Measurements from ENCODE around the gene GPR158. TPM values are rescaled to one million over a fixed set of nuclear protein-coding genes. Genes with fewer than 3 reads are reported as not detected.

Gene GPR158, protein sequence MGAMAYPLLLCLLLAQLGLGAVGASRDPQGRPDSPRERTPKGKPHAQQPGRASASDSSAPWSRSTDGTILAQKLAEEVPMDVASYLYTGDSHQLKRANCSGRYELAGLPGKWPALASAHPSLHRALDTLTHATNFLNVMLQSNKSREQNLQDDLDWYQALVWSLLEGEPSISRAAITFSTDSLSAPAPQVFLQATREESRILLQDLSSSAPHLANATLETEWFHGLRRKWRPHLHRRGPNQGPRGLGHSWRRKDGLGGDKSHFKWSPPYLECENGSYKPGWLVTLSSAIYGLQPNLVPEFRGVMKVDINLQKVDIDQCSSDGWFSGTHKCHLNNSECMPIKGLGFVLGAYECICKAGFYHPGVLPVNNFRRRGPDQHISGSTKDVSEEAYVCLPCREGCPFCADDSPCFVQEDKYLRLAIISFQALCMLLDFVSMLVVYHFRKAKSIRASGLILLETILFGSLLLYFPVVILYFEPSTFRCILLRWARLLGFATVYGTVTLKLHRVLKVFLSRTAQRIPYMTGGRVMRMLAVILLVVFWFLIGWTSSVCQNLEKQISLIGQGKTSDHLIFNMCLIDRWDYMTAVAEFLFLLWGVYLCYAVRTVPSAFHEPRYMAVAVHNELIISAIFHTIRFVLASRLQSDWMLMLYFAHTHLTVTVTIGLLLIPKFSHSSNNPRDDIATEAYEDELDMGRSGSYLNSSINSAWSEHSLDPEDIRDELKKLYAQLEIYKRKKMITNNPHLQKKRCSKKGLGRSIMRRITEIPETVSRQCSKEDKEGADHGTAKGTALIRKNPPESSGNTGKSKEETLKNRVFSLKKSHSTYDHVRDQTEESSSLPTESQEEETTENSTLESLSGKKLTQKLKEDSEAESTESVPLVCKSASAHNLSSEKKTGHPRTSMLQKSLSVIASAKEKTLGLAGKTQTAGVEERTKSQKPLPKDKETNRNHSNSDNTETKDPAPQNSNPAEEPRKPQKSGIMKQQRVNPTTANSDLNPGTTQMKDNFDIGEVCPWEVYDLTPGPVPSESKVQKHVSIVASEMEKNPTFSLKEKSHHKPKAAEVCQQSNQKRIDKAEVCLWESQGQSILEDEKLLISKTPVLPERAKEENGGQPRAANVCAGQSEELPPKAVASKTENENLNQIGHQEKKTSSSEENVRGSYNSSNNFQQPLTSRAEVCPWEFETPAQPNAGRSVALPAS (N-terminal part only)
- not detected for total RNA-seq
- not detected for polyA plus RNA-seq

DNA sequence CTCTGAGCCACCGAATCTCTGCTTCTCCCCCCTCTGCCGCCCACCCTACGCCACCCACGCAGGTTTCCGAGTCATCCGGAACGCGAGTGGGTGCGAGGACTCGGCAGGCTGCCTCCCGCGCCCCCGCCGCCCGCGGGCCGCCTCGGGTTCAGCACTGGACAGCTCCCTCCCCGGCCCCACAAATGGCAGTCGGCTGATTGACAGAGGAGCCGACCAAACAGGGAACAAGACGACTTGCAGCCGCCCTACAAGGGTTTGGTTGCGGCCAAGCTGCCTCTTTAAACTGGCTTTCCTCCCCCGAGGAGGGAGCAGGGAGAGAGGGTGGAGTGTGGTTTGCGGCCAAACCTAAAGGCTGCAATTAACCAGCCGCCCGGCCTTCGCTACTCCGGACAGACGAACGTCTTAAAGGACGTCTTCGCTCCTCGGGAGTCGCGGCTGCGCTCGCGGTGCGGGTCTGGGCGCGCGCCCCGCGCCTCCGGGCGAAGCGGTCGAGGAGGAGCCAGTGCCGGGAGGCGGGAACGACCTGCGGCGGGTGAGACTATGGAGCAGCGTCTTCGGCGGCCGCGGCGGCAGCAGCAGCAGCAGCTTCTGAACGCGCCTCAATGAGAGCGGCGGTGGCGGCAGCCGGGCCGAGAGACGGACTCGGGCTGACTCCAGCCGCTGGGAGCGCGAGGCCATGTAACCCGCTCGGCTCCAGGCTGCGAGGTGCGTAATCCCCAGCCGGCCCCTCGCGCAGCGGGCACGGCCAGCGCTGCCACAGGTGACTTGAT lies at the start of gene GPR158:
Gene GPR158 (plus strand): TSS at position 541 of the 770 bp plus-strand sequence. CDS start 420 bp downstream, outside the sequence.
- POLR2A ChIA-PET (ENCODE audit: partially characterized antibody): no interaction called here
- H3K4me3 Mint-ChIP-seq: peak within 1 kb of the TSS in 6 of 8 donors; percentile 19 to 77 (median 60)
- no peak within 1 kb of the TSS for H3K27ac Mint-ChIP-seq

DNA sequence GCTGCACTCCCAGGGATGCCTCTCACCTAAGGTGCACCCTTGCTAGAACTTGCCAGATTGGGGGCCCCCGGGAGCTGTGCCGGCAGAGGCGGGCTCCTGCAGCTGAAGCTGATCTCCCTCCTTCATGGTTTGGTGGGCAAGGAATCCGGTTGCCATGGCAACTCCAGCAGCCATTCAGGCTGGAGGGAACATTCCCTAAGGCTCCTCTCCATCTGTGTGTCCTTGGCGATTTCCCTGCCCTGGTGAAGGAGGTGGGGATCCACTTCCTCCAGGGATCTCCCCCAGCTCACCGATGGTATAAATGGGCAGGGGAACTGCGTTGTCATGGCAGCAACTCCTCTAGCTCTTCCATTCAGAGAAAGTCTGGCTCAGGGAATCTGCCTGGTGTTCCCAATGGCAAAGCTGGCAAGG lies 49.6 kb upstream of the GPR158 start:
- Mint-ChIP-seq H3K9me3 (peaks cover 0 to 2% (median 0%) of the 10 kb centered on the region in 8 donors), H3K27ac (no peak overlapping the region), H3K36me3 (no peaks in the 10 kb centered on the region)

More for the DNA sequence above, at the start of gene GPR158:
- DNase-seq: peak; percentile 34 to 47 (median 38)
- H3K27me3 Mint-ChIP-seq: peaks cover 30 to 42% of the 10 kb centered on the region in 2 donors
- no peaks in the 10 kb centered on the region for H3K36me3 Mint-ChIP-seq
- Histone ChIP-seq H3K27me3 (ENCODE audit: insufficient read depth, low read length) (peaks cover 13% of the 10 kb centered on the region), H3K27ac (ENCODE audit: low read depth, low read length) (no peak within 1 kb of the TSS), H3K36me3 (ENCODE audit: insufficient read depth, low read length) (no peaks in the 10 kb centered on the region), H3K9me3 (ENCODE audit: control insufficient read depth in 1 of 2, low read length in 2 of 2) (no peaks in the 10 kb centered on the region), H3K4me3 (ENCODE audit: low read length in 2 of 2) (no peak within 1 kb of the TSS), H3K4me1 (ENCODE audit: insufficient read depth, low read length) (no peaks in the 10 kb centered on the region)
- intact Hi-C loops (cut with micrococcal nuclease): no loop called here
- H3K9me3 Mint-ChIP-seq: peaks cover 2 to 8% (median 5%) of the 10 kb centered on the region in 8 donors
- peaks cover 0 to 18% (median 2%) of the 10 kb centered on the region in 4 donors for H3K4me1 Mint-ChIP-seq
- CTCF ChIA-PET (ENCODE audit: partially characterized antibody): no interaction called here

DNA sequence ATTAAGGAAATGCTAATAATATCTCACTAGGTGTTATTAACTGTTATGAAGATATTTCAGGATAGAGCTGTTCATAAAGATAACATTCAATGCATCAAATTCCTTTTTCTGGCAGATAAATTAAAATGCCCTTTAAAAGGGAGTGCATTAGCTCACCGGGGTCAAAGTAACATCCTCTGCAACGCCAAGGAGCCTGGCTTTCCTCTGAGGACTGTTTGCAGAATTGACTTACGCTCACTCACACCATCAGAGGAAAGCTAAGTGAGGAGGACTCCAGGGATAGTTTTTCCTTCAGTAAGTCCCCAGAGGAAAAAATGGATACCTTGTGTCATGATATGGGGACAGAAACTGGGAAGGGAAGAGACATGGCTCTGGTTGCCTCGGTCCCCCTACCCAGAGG lies 45.2 kb upstream of the GPR158 start:
- CTCF ChIA-PET (ENCODE audit: partially characterized antibody): no interaction called here
- no peak for DNase-seq
- H3K4me1 ChIP-seq (ENCODE audit: insufficient read depth, low read length): no peaks in the 10 kb centered on the region
- H3K4me1 Mint-ChIP-seq: no peaks in the 10 kb centered on the region
- no peak overlapping the region for H3K4me3 Mint-ChIP-seq
- no peak overlapping the region for H3K27ac Mint-ChIP-seq
- no peaks in the 10 kb centered on the region for H3K36me3 Mint-ChIP-seq
- no peak overlapping the region for H3K27ac ChIP-seq (ENCODE audit: low read depth, low read length)
- intact Hi-C loops (cut with micrococcal nuclease): no loop called here
- H3K27me3 ChIP-seq (ENCODE audit: insufficient read depth, low read length): no peaks in the 10 kb centered on the region
- H3K27me3 Mint-ChIP-seq: peaks cover 5 to 11% of the 10 kb centered on the region in 2 donors
- H3K4me3 ChIP-seq (ENCODE audit: low read length in 2 of 2): no peak overlapping the region
- no peaks in the 10 kb centered on the region for H3K36me3 ChIP-seq (ENCODE audit: insufficient read depth, low read length)
- peaks cover 2 to 18% (median 11%) of the 10 kb centered on the region in 8 donors for H3K9me3 Mint-ChIP-seq
- POLR2A ChIA-PET (ENCODE audit: partially characterized antibody): no interaction called here
- no peaks in the 10 kb centered on the region for H3K9me3 ChIP-seq (ENCODE audit: control insufficient read depth in 1 of 2, low read length in 2 of 2)

More for the DNA sequence above, 49.6 kb upstream of the GPR158 start:
- no peak overlapping the region for H3K27ac ChIP-seq (ENCODE audit: low read depth, low read length)
- no peak overlapping the region for H3K4me3 ChIP-seq (ENCODE audit: low read length in 2 of 2)
- no peaks in the 10 kb centered on the region for H3K9me3 ChIP-seq (ENCODE audit: control insufficient read depth in 1 of 2, low read length in 2 of 2)
- Mint-ChIP-seq H3K4me3 (no peak overlapping the region), H3K27me3 (peaks cover 4 to 10% of the 10 kb centered on the region in 2 donors), H3K4me1 (no peaks in the 10 kb centered on the region)
- intact Hi-C loops (cut with micrococcal nuclease): no loop called here
- no peaks in the 10 kb centered on the region for H3K4me1 ChIP-seq (ENCODE audit: insufficient read depth, low read length)
- no peaks in the 10 kb centered on the region for H3K36me3 ChIP-seq (ENCODE audit: insufficient read depth, low read length)
- ChIA-PET POLR2A (ENCODE audit: partially characterized antibody) (no interaction called here), CTCF (ENCODE audit: partially characterized antibody) (no interaction called here)
- H3K27me3 ChIP-seq (ENCODE audit: insufficient read depth, low read length): no peaks in the 10 kb centered on the region
- DNase-seq: no peak

DNA sequence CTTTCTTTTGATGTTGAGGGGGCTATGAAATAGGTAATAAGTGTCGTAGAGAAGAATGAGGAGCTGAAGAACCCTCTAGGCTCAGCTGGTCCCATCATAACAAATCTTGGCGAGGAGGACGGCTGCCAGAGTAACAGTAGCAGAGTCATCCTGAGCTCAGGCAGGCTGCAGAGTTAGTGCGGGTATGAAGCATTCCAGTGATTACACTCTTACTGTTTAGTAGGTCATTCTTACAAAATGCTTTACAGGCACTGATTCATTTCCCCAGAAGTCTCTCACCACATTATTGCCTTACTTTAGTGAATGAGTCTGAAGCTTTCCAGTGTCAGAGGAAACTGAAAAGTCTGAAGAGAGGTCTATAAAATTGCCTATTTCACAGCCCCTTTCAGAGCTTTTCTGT lies 43.9 kb upstream of the GPR158 start:
- DNase-seq: no peak
- Mint-ChIP-seq H3K27ac (no peak overlapping the region), H3K9me3 (peaks cover 3 to 27% (median 12%) of the 10 kb centered on the region in 8 donors), H3K36me3 (no peaks in the 10 kb centered on the region), H3K27me3 (peaks cover 3 to 11% of the 10 kb centered on the region in 2 donors), H3K4me1 (no peaks in the 10 kb centered on the region), H3K4me3 (no peak overlapping the region)
- intact Hi-C loops (cut with micrococcal nuclease): no loop called here
- H3K4me1 ChIP-seq (ENCODE audit: insufficient read depth, low read length): no peaks in the 10 kb centered on the region
- ChIA-PET CTCF (ENCODE audit: partially characterized antibody) (no interaction called here), POLR2A (ENCODE audit: partially characterized antibody) (no interaction called here)
- no peaks in the 10 kb centered on the region for H3K27me3 ChIP-seq (ENCODE audit: insufficient read depth, low read length)
- H3K4me3 ChIP-seq (ENCODE audit: low read length in 2 of 2): no peak overlapping the region
- no peaks in the 10 kb centered on the region for H3K9me3 ChIP-seq (ENCODE audit: control insufficient read depth in 1 of 2, low read length in 2 of 2)
- H3K27ac ChIP-seq (ENCODE audit: low read depth, low read length): no peak overlapping the region
- H3K36me3 ChIP-seq (ENCODE audit: insufficient read depth, low read length): no peaks in the 10 kb centered on the region

DNA sequence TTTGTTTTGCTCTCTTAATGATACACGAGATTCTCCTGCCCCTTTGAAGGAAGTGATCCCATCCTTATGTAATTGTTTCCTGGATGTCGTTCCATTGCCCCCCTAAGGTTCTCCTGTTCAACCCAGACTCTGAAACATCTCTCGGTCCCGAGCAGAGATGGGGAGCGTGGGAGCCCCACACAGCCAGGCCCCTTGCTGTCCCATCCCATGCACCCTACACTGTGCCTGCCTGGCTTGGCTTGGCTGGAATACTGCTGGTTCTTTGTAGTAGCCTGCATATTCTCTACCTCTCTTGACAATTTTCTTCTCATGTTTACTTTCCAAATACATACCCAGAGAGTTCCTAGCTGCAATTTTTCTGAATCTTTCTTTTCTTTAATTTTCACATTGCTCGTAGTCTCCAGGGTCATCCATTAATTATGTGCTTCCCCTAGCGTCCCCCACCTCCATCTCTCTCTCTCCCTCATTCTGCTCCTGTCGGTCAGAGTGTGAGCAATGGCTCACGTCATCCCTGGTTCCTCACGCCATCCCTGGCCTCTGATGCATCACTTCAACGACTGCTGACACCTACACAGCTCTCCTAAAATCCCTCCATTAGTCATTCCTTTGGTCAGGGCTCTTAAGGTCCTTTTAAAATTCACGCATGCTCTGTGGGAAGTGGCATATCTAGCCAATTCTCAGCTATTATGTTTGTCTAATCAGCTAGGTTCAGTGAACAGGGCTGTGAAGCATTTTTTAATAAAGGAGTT lies 32.5 kb upstream of the GPR158 start:
- DNase-seq: no peak
- Histone ChIP-seq H3K4me3 (ENCODE audit: low read length in 2 of 2) (no peak overlapping the region), H3K27ac (ENCODE audit: low read depth, low read length) (no peak overlapping the region), H3K9me3 (ENCODE audit: control insufficient read depth in 1 of 2, low read length in 2 of 2) (no peaks in the 10 kb centered on the region), H3K27me3 (ENCODE audit: insufficient read depth, low read length) (no peaks in the 10 kb centered on the region), H3K4me1 (ENCODE audit: insufficient read depth, low read length) (no peaks in the 10 kb centered on the region), H3K36me3 (ENCODE audit: insufficient read depth, low read length) (no peaks in the 10 kb centered on the region)
- H3K9me3 Mint-ChIP-seq: peaks cover 0 to 15% (median 5%) of the 10 kb centered on the region in 8 donors
- no peak overlapping the region for H3K27ac Mint-ChIP-seq
- CTCF ChIA-PET (ENCODE audit: partially characterized antibody): no interaction called here
- H3K27me3 Mint-ChIP-seq: peaks cover 0 to 5% of the 10 kb centered on the region in 2 donors
- POLR2A ChIA-PET (ENCODE audit: partially characterized antibody): no interaction called here
- peak overlapping the region in 1 of 8 donors; percentile 32 for H3K4me3 Mint-ChIP-seq
- H3K4me1 Mint-ChIP-seq: no peaks in the 10 kb centered on the region
- no peaks in the 10 kb centered on the region for H3K36me3 Mint-ChIP-seq
- intact Hi-C loops (cut with micrococcal nuclease): no loop called here

DNA sequence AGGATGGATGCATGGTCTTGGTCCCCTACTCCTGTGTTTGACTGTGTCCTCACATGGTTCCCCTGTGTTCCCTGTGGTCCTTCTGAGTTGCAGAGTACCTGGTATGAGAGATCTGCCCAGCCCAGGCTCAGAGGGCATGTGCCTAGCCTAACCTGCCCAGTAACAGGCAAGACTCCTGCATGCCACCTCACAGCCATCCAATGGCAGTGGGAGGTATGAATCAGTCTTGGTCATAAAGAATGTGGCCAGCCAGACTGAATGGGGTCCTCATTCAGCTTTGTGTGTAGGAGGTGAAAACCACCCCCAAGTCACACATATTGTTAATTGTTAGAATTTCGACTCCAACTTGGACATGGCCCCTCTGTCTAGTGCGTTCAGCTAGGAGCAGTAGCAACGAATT lies 17.2 kb upstream of the GPR158 start:
- H3K36me3 Mint-ChIP-seq: no peaks in the 10 kb centered on the region
- no peaks in the 10 kb centered on the region for H3K27me3 Mint-ChIP-seq
- no peak overlapping the region for H3K27ac Mint-ChIP-seq
- peaks cover 0 to 15% (median 7%) of the 10 kb centered on the region in 8 donors for H3K9me3 Mint-ChIP-seq
- no peaks in the 10 kb centered on the region for H3K4me1 ChIP-seq (ENCODE audit: insufficient read depth, low read length)
- H3K4me3 ChIP-seq (ENCODE audit: low read length in 2 of 2): no peak overlapping the region
- intact Hi-C loops (cut with micrococcal nuclease): no loop called here
- no peak overlapping the region for H3K4me3 Mint-ChIP-seq
- no peak for DNase-seq
- ChIA-PET CTCF (ENCODE audit: partially characterized antibody) (no interaction called here), POLR2A (ENCODE audit: partially characterized antibody) (no interaction called here)
- no peaks in the 10 kb centered on the region for H3K4me1 Mint-ChIP-seq
- H3K36me3 ChIP-seq (ENCODE audit: insufficient read depth, low read length): no peaks in the 10 kb centered on the region
- H3K9me3 ChIP-seq (ENCODE audit: control insufficient read depth in 1 of 2, low read length in 2 of 2): no peaks in the 10 kb centered on the region
- H3K27me3 ChIP-seq (ENCODE audit: insufficient read depth, low read length): no peaks in the 10 kb centered on the region
- H3K27ac ChIP-seq (ENCODE audit: low read depth, low read length): no peak overlapping the region

Measured in CD4-positive, alpha-beta memory T cell (primary cell).